ENCODE measurements around the gene MYO7A.

Gene MYO7A

GRCh38 chr11:77213589-77214428, 85.8 kb downstream of the MYO7A start:
- DNase-seq (ENCODE audit: low read depth in 3 of 3), result no peak

GRCh38 chr11:77214557-77214956, 86.5 kb downstream of the MYO7A start:
- no peak for DNase-seq (ENCODE audit: low read depth in 3 of 3)

GRCh38 chr11:77215106-77215505, 87.1 kb downstream of the MYO7A start:
- no peak for DNase-seq (ENCODE audit: low read depth in 3 of 3)

- DNase-seq (ENCODE audit: low read depth in 3 of 3), result no peak
These were observed 89.1 kb downstream of the MYO7A start for GRCh38 chr11:77217156-77217555.

- no peak for DNase-seq (ENCODE audit: low read depth in 3 of 3)
These were observed 95.8 kb downstream of the MYO7A start for GRCh38 chr11:77223797-77224196.

- no peak for DNase-seq (ENCODE audit: low read depth in 3 of 3)
These were observed 103.0 kb downstream of the MYO7A start for GRCh38 chr11:77230878-77231605.

GRCh38 chr11:77231800-77232199, 103.8 kb downstream of the MYO7A start:
- no peak for DNase-seq (ENCODE audit: low read depth in 3 of 3)

GRCh38 chr11:77232242-77232641, 104.2 kb downstream of the MYO7A start:
- DNase-seq (ENCODE audit: low read depth in 3 of 3), result no peak

GRCh38 chr11:77233011-77233410, 105.0 kb downstream of the MYO7A start:
- no peak for DNase-seq (ENCODE audit: low read depth in 3 of 3)

GRCh38 chr11:77236901-77237300, 108.9 kb downstream of the MYO7A start:
- no peak for DNase-seq (ENCODE audit: low read depth in 3 of 3)

- no peak for DNase-seq (ENCODE audit: low read depth in 3 of 3)
These were observed 116.4 kb downstream of the MYO7A start for GRCh38 chr11:77244277-77245027.

- DNase-seq (ENCODE audit: low read depth in 3 of 3), result no peak
These were observed 121.4 kb downstream of the MYO7A start for GRCh38 chr11:77249427-77249826.

GRCh38 chr11:77250881-77251640, 123.0 kb downstream of the MYO7A start:
- no peak for DNase-seq (ENCODE audit: low read depth in 3 of 3)

GRCh38 chr11:77252555-77253270, 124.7 kb downstream of the MYO7A start:
- no peak for DNase-seq (ENCODE audit: low read depth in 3 of 3)

- no peak for DNase-seq (ENCODE audit: low read depth in 3 of 3)
These were observed 125.6 kb downstream of the MYO7A start for GRCh38 chr11:77253690-77254089.

GRCh38 chr11:77259641-77260040, 131.6 kb downstream of the MYO7A start:
- no peak for DNase-seq (ENCODE audit: low read depth in 3 of 3)

GRCh38 chr11:77262803-77263202, 134.8 kb downstream of the MYO7A start:
- DNase-seq (ENCODE audit: low read depth in 3 of 3), result no peak
